ENCODE measurements around the gene MSH3.

DNA sequence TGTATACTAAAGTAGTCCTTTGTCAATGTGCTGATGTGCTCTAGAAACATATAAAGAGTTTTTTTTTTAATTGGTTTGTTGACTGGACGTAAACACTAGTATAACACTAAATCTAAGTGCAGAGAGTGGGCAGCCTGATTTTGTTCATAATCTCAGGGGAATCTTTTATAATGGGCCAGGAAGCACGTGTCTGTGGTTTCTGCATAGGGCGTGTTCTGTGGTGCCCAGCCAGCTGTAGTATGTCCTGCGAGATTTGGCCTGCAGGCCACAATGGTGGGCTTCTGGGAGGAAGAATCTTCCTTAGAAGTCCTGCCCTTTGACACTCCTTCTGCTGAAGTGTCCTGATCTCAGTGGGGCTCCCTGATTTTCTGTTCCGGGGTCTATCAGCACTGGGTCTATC lies 49.3 kb downstream of the MSH3 start:
- no peak for TF ChIP-seq CTCF (conservative IDR thresholded peaks at IDR 0.05)
- no peak for TF ChIP-seq ZFX (IDR thresholded peaks at IDR 0.05)
